Epidermal melanocyte (primary cell): ENCODE measurements around the gene BPIFB3.
"Not testable (repeated sequence)": the region's sequence is repeated elsewhere in the genome, so short reads cannot be mapped to it uniquely, and the experiment has no call there.

Experiments used
- DNase-seq: peaks from one replicate; pipeline ENCODE4 v3.0.0; 2011; ENCODE audit warnings: low spot score; ENCODE audit not compliant: insufficient read length

The BPIFB3 gene

DNA sequence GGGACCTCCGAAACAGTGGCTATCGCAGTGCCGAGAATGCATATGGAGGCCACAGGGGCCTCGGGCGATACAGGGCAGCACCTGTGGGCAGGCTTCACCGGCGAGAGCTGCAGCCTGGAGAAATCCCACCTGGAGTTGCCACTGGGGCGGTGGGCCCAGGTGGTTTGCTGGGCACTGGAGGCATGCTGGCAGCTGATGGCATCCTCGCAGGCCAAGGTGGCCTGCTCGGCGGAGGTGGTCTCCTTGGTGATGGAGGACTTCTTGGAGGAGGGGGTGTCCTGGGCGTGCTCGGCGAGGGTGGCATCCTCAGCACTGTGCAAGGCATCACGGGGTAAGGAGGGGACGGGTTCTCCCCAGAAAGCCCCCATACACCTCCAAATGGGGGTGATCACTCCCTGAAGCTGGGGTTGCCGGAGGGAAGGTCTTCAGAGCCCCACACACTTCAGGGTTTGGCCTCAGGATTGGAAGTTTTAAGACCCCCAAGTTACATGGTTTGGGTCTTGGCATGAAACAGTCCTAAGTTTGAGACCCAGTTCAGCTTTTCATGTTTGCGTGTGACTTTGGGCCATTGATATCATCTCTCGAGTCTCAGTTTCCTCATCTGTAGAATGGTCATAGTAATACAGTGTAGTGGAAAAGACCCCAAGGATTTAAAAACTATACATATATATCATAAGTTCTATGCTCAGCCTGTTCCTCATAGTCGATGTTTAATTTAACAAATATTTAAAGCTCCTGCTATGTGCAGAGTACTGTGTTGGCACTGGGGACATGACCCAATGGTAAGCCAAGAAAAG lies 30.0 kb downstream of the BPIFB3 start:
- no peak for DNase-seq

DNA sequence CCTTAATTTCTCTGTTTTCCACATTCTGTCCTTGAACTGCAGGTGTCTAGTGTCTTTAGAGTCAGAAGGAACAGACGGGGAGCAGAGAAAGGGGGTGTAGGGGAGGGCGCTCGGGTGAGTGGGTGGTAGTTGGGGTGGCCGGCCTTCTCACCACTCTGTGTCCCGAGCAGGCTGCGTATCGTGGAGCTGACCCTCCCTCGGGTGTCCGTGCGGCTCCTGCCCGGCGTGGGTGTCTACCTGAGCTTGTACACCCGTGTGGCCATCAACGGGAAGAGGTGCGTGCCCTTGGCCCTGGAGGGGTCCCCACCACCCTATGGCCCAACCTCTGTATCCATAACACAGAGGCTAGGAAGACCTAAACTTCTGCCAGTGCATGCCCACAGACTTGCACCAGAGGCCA lies 31.0 kb downstream of the BPIFB3 start:
- DNase-seq = no peak

DNA sequence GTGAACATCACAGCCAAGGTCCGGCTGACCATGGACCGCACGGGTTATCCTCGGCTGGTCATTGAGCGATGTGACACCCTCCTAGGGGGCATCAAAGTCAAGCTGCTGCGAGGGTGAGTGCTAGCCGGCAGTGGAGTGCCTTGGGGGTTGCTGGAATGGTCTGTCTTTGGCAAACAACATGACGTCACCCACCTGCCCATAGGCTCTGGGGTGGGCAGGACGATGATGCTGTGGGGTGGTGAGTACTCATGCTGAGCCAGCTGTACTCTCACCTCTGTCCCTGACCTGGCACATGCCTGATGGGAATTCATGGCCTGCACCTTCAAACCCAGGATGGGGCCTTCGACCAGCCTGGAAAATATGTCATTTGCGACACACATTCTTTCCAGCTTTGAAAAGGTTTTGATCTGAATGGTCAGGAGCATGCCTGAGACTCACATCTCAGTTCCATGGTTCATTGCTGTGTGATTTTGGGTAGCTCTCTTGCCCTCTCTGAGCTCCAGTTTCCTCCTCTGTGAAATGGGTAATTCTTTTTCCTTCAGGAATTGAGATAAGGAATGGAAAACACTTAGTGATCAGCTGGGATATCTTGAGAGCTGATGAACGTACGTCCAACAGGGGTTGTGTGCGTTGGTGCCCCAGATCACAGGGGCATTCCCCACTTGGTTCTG lies 32.5 kb downstream of the BPIFB3 start:
- no peak for DNase-seq

DNA sequence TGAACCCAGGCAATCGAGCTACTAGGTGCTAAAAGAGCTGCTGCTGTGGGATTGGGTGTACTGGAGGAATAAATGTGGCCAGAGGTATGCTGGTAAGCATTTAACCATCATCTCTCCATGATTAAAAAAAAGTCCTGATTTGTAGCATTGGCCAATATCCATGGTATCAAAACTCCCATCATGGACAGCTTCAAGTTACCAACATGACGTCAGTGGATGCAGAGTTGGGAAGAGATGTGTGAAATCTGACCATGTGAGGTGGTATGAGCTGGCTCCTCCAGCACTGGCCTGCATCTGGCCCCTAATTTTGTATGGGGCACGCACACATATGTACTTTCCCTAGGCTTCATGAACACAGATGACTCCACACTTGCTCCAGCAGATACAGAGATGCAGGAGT lies 37.4 kb downstream of the BPIFB3 start:
- no peak for DNase-seq

DNA sequence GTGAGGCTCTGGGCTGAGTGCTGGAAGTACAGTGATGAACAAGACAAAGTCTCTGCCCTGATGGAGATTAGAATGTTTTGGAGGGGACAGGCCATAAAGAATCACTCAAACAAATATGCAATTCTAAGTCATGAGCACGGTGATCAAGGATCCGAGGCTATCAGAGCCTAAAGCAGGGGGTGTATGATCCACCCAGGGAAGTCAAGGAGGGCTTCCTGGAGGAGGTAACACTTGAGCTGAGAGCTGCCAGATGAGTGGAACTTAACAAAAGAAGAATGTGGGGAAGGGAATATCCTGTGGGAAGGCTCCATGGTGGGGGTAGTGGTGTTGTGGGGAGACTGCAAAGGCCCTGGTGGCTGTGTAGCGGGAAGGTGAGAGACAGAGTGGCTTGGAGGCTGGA lies 38.0 kb downstream of the BPIFB3 start:
- DNase-seq = no peak

DNA sequence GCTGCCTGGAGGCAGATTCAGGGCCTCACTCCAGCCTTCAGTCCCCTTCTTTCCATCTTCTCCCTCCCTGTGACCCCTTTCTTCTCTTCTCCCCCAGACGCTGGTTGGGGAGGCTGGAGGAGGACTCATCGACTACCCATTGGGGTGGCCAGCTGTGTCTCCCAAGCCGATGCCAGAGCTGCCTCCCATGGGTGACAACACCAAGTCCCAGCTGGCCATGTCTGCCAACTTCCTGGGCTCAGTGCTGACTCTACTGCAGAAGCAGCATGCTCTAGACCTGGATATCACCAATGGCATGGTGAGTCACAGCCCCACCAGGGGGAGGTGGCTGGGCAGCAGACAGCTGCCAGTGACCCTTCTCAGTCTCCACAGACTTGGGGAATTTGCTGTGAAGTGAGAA lies 38.7 kb downstream of the BPIFB3 start:
- no peak for DNase-seq

DNA sequence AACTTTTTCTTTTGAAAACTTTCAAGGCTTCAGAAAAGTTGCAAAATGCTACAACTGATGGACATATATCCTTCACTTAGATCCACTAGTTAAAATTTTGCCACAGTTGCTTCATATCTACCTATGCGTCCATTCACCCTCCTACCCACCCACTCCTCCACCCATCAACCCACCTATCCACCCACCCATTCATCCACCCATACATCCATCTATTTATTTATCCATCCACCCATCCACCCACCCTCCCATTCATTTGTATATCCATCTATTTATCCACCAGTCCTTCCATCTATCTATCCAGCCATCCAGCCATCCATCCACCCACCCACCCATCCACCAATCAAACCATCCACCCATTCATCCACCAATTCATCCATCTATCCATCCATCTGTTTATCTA lies 39.4 kb downstream of the BPIFB3 start:
- DNase-seq = no peak

DNA sequence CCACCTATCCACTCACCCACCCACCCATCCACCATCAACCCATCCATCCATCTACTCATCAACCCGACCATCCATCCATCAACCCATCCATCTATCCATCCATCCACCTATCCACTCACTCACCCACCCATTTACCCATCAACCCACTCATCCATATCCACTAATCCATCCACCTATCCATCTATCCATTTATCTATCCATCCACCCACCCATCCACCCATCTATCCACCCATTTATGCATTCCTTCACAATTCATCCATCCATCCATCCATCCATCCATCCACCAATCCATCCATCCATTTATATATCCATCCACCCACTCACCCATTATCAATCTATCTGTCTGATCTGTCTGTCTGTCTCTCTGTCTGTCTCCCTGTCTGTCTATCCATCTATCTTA lies 39.9 kb downstream of the BPIFB3 start:
- no peak for DNase-seq

DNA sequence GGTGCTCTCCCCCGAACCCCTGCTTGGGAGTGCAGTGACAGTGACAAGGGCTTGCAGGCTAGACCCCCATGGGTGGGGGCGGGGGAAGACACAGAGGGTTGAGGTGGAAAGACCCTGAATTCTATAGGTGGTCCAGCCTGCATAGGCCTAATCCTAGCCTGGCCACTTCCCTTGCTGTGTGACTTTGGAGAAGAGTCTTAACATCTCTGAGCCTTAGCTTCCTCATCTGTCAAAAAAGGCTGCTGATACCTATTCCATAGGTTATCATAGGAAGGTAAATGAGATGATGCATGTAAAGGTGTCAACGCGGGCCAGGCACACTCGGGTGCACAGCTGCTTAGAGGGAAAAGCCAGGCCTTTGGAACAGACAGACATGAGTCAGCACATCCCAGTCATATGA lies 41.5 kb downstream of the BPIFB3 start:
- no peak for DNase-seq

DNA sequence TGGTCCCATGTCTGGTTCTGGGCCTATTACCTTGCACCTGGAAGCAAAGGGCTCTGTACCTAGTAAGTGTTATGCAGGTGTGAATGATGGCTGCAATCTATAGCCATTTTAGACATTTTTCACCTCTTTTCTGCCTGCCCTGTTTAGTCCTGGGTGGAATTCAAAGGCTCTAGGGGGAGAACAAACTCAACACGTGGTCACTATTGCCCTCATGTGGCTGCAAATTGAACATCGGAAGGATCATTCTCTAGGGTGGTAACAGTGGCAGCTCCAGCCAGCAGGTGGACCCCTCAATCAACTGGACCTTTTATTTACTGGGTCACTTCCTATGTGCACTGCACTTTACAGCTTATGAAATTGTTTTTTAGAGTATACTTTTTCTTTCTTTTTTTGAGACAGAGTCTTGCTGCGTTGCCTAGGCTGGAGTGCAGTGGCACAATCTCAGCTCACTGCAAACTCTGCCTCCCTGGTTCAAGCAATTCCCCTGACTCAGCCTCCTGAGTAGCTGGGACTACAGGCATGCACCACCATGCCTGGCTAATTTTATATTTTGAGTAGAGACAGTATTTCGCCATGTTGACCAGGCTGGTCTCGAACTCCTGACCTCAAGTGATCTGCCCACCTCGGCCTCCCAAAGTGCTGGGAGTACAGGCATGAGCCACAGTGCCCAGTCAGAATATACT lies 42.3 kb downstream of the BPIFB3 start:
- peak; percentile 64 for DNase-seq

DNA sequence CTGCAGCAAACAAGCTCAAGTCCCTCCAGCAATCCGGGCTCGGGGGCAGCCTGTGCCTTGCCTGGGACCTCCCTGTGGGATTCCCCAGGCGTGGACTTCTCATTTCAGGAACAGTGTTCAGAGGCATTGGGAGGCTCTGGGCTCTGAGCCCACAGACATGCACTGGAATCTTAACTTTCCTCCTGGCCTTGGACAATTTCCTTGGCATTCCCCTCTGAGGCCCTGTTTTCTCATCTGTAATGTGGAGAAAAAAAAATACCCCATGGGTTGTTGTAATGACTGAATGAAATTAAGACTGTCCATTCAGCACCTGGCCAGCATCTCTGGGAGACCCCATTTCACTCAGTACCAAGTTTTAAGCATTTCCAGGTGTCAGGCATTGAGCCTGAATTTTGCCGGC lies 43.3 kb downstream of the BPIFB3 start:
- DNase-seq = no peak

DNA sequence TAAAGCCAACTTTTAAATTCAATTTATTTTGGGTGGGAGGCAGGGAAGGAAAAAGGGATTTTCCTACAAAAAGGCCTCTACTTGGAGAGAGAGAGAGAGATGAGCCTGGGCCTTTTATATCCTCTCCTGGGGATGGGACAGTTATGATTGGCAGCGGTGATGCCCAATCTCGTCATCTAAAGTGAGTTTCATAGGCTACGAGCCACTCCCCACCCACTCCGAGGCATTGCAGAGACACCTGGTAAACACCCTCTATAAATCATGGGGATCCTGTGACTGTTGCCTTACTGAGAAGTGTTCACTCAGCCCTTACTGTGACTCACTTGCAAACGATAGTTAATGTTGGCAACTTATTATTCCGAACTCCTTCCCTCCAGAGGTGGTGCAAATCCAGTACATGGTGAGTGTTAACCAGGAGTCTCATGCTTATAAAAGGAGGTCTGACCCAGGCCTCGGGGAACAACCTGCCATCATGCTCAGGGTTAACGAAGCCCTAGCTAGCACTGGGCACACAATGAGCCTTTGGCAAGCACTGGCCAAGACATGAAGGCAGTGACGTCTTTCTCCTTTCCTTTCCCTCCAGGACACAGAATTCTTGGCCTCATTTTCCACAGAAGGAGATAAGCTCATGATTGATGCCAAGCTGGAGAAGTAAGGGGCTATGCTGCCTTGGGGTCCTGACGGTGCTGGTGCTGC lies 46.3 kb downstream of the BPIFB3 start:
- no peak for DNase-seq

DNA sequence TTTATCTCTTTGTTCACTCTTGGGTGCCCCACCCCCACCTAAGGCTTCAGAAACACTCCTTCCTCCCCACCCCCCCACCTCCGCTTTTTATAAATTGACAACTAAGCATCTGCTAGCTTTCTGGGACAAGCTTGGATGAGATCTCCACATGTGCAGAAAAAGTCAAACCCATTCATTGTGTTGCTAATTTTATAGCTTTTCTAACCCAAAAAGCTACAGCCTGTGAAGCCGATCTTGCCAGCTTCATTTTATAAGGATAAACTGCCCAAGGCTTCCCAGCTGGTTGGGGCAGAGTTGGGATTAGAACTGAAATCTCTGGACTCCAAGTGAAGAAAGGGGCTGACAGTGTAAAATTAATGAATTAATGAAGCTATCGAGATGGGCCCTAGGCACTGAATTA lies 49.9 kb downstream of the BPIFB3 start:
- no peak for DNase-seq

DNA sequence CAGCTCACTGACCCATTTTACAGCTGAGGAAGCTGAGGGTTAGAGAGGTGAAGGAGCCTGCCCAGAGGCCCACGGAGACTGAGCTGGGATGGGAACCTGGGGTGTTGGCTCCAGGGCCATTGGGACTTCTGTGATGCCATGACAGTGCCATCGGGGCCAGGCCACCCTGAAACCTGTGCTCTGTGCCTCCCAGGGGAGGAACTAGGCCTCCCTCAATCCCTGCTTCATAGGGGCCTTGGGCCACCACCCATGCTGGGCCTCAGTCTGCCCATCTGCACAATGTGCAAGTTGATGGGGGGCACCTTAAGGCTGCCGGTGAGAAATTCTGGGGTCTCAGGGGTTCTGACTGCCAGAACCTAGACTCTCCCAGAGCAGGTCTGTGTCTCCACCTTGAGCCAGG lies 50.6 kb downstream of the BPIFB3 start:
- DNase-seq = no peak

DNA sequence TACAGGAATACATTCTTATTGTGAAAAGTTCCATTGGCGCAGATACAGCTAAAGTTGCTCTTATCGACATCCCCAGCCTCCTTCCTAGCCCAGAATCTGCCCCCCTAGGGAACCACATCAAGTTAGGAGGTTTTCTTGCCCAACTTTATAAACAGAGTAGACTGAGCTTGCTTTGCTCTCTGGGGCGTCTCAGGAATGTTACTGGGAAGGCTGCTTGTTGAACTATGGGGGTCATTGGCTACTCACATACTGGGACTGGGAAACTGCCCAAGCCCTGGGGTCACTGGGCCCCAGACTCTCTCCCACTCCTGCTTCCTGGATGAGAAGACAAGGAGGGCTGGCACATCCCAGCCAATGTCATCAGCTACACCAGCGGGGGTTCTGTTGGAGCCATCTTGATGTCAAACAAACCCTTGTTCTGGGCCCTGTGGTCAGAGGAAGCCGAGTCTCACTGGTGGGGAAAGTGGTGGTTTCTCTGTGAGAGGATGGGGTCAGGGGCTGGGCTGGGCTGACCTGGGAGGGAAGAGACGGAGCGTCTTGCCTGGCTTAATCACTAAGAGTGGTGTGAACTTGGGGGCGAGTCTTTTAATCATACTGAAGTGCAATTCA lies 51.7 kb downstream of the BPIFB3 start:
- DNase-seq = no peak

DNA sequence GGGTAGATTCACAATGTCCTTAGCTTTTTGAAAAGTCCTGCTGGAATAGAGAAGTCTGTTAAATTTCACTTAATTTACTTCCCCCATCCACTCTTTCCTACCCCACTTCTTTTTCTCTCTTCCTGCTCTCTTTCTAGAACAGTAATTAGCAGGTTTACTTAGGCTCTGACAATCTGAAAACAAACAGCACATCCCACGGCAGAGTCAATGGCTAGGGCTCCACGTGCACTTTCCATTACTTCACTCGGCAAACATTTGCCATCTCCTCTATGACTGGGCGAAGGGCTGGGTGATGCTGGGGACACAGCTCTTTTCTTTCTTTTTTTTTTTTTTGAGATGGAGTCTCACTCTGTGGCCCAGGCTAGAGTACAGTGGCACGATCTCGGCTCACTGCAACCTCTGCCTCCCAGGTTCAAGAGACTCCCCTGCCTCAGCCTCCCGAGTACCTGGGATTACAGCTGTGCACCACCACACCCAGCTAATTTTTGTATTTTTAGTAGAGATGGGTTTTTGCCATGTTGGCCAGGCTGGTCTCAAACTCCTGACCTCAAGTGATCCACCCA lies 52.4 kb downstream of the BPIFB3 start:
- not testable (repeated sequence) for DNase-seq

DNA sequence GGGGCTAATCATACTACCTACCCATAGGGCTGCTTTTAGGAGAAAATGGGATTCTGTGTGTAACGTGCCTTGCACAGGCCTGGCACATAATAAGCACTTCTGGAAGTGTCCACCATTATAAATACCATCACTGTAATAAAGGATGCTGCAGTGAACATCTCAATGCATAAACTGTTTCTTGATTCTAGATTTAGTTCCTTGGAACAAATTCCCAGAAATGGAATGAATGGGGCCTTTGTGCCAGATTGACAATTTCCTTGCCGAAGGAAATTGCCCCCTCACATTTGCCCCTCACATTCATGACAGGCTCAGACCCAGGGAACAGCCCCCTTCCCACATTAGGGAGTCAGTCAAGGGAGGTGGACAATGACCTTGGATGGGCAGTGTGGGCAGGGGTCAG lies 55.0 kb downstream of the BPIFB3 start:
- no peak for DNase-seq

DNA sequence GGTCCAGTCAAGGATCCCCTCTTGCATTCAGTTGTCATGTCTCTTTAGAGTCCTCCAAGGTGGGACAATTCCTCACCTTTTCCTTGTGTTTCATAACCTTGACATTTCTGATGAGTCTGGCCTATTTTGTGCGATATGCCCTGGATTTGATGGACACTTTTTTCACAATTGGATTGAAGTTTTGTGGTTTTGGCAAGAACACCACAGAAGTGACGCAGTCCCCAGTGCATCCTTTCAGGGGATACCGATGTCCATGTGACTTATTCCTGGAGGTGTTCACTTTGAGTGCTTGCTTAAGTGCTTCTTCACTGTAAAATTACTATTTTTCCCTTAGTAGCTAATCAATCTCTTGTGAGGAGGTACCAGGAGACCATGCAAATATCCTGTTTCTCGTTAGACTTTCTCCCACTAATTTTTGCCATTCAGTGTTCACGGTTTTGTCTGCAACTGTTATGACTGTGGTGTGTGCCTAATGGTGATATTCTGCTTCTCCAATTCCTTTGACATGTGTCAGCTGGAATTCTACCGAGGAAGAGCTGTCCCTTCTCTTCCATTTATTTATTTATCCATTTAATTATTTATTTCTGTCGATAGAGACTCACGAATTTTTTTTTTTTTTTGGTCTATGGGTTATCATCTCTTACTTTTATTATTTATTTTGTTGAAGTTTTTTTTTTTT lies 56.6 kb downstream of the BPIFB3 start:
- DNase-seq = no peak

DNA sequence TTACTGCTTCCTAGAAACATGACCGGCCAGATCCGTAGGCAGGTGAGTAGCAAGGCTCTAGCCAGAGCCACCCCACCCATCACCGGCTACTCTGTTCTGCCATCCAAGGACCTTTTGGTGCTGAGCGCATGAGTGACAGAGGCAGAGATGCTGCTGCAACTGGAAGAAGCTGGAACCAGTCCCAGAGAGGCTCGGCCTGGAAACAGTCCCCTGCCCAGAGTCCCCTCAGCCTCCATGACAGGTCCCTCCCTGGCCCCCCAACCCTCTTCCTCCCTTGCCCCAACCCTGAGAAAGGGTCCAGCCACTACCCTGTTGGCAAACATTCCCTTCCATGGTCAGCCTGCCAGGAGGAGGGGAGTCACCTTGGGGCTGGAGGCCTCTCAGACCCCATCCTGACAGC lies 57.6 kb downstream of the BPIFB3 start:
- DNase-seq = no peak

DNA sequence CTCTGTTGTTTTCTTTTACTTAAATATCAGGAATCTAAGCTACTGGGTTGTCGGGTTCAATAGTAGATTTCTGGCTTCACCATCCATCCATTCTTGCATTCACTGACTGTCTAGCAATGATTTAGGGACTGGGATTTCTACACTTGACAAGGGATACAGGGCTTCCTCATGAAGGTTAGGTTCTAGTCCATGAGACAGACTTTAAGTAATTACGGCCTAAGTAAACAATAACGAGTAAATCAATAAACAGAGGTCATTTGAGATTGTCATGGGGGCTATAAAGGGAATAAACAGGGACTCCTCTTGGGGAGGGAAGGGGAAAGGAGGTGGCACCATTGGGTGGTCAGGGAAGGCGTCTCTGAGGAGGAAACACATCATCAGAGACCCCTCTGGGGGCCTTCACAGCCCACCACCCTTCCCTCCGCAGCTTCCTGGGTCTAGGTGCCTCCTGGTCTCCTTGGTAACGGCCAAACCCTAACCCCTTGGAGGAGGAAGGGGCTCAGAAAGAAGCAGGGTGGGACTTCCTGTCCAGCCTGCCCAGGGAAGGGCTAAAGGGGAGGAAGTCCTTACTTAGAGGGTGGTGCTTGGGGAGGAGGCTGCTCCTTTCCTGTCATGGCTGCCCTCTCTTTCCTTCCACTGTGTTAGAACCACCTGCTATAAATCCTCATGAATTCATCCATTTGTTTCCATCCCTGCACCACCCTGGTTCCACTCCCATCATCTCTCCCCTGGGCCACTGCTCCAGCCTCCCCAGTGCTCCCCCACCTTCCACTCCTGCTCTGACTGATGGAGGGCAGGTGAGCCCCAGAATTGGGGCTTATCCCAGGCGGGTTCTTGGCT lies 59.1 kb downstream of the BPIFB3 start:
- DNase-seq = no peak
